GM04503 (cell line): ENCODE measurements around the gene RNF138.
A peak's percentile ranks its signal among the peaks of the same experiment; 100 is the strongest.
"Not testable (repeated sequence)": the region's sequence is repeated elsewhere in the genome, so short reads cannot be mapped to it uniquely, and the experiment has no call there.

Experiments
- DNase-seq: peaks from one replicate; pipeline ENCODE4 v3.0.0-alpha.2; 2012; ENCODE audit warnings: low read depth

Gene RNF138

GRCh38 chr18:32091724-32092421 is at the start of gene RNF138:
Gene RNF138, plus strand, starts transcription at chr18:32091874. Its CDS starts 903 bp downstream, at chr18:32092777.
- DNase-seq: no peak

- no peak for DNase-seq
Measured at GRCh38 chr18:32042337-32042736, 49.3 kb upstream of the RNF138 start.

GRCh38 chr18:32048507-32049091 is 43.1 kb upstream of the RNF138 start:
- peak; percentile 23 for DNase-seq

GRCh38 chr18:32049393-32050171 is 42.1 kb upstream of the RNF138 start:
- DNase-seq: no peak

- DNase-seq: no peak
Measured at GRCh38 chr18:32056613-32057358, 34.9 kb upstream of the RNF138 start.

- DNase-seq: no peak
Measured at GRCh38 chr18:32057624-32058165, 34.0 kb upstream of the RNF138 start.

GRCh38 chr18:32060026-32060425 is 31.6 kb upstream of the RNF138 start:
- no peak for DNase-seq

GRCh38 chr18:32067375-32068167 is 24.1 kb upstream of the RNF138 start:
- DNase-seq: no peak

GRCh38 chr18:32072321-32072720 is 19.4 kb upstream of the RNF138 start:
- DNase-seq: no peak

GRCh38 chr18:32074206-32074605 is 17.5 kb upstream of the RNF138 start:
- no peak for DNase-seq

- DNase-seq: no peak
Measured at GRCh38 chr18:32078845-32079244, 12.8 kb upstream of the RNF138 start.

GRCh38 chr18:32081881-32082280 is 9.8 kb upstream of the RNF138 start:
- DNase-seq: no peak

GRCh38 chr18:32083781-32084180 is 7.9 kb upstream of the RNF138 start:
- DNase-seq: no peak

GRCh38 chr18:32086881-32087280 is 4.8 kb upstream of the RNF138 start:
- no peak for DNase-seq

GRCh38 chr18:32090831-32091230 is 843 bp upstream of the RNF138 start:
- not testable (repeated sequence) for DNase-seq

- DNase-seq: no peak
Measured at GRCh38 chr18:32091325-32091723, 350 bp upstream of the RNF138 start.

- peak; percentile 64 for DNase-seq
Measured at GRCh38 chr18:32092422-32093101, 888 bp downstream of the RNF138 start.

GRCh38 chr18:32093102-32093511 is 1.4 kb downstream of the RNF138 start:
- no peak for DNase-seq

GRCh38 chr18:32093523-32093922 is 1.8 kb downstream of the RNF138 start:
- DNase-seq: no peak

GRCh38 chr18:32095192-32095899 is 3.7 kb downstream of the RNF138 start:
- no peak for DNase-seq
